Stimulated activated CD4-positive, alpha-beta T cell treated with anti-CD3 and anti-CD28 coated beads, TNF-alpha, amount 100 ng/mL, for 48 hours (primary cell): ENCODE measurements around the gene LIPN.
"Not testable (repeated sequence)": the region's sequence is repeated elsewhere in the genome, so short reads cannot be mapped to it uniquely, and the experiment has no call there.

ENCODE experiments used
- DNase-seq, 3 donors: peaks; one replicate each; pipeline ENCODE4 v3.0.0-alpha.2; 2020; ENCODE audit warnings: low read depth in 3 of 3

LIPN gene

GRCh38 chr10:88759366-88760101, at the start of gene LIPN:
Gene LIPN (plus strand): TSS chr10:88760020. CDS start chr10:88761406, 1,386 bp downstream.
- no peak for DNase-seq

DNA sequence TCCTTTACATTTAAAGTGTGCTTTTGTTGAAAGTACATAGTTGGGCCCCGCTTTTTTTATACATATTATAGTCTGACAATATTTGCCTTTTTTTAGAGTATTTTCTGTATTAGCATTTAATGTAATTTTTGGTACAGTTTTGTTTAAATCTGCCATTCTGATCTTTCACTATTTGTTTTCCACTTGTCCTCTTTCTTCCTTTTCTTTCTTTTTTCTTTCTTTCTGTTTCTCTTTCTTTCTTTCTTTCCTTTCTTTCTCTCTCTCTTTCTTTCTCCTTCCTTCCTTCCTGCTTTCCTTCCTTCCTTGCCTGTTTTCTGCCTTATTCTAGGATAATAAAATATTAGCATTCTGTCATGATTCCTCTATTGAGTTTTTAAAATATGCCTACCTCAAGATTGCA, 44.3 kb upstream of the LIPN start:
- no peak for DNase-seq

GRCh38 chr10:88721392-88721791, 38.4 kb upstream of the LIPN start:
- DNase-seq, result no peak

DNA sequence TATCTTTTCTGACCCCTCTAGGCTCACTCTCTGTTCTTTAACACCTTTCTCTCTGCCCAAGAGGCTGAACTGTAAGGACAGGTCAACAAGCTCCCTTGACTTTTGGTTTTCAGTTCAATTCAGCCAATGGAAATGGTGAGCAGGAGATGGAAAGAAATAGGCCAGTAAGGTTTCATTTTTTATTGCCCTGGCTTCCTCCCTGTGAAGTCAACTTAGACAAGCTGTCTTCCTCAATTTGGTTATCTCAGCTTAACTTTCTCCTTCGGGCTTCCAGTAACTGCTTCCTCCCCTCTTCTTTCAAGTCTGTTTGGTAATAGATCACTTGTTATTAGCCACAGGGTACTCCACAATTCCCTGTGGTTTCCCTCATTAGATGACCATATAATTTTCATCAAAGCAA, 34.0 kb upstream of the LIPN start:
- no peak for DNase-seq

DNA sequence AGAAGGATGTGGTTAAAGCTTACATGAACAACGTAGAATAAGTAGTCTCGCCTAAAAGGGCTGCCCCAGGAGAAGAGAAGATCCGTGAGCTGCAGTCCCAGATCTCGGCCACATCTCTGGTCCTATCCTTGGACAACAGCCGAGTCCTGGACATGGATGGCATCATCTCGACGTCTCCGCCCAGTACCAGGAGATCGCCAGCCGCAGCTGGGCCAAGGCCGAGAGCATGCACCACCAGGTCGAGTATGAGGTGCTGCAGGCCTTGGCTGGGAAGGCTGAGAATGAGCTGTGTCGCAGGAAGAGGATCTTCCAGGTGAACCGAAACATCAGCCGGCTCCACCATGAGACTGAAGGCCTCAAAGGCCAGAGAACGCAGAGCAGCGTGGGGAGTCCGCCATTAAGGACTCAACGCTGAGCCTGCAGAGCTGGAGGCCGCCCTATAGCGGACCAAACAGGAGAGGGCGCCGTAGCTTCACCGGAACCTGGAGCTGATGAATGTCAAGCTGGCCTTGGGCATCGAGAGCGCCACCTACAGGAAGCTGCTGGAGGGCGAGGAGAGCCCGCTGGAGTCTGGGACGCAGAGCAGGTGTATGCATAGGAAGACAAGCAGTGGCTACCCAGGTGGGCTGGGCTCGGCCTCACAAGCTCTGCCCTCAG, 31.6 kb upstream of the LIPN start:
- peak; percentile 33 to 52 (median 41) for DNase-seq

- DNase-seq, result no peak
Measured at GRCh38 chr10:88730864-88731263, 29.0 kb upstream of the LIPN start.

DNA sequence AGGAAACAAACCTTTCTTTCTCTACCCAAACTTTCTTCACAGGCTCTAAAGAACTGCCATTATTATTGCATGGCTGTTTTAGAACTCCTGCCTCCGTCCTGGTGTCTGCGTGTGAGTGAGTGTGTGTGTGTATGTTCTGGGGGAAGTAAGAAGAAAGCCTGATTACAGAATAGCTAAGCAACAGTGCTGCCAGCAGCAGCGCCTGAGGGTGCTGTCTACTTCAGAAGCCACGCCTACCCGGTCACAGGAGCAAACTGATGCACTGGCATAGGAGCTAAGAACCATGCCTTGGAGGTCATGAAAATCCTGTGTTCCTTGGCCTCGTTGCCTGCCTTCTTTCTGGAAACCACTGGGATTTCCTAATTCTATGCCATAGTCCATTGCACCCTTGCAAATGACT, 28.5 kb upstream of the LIPN start:
- DNase-seq, result no peak

- DNase-seq, result no peak
Measured at GRCh38 chr10:88733215-88733614, 26.6 kb upstream of the LIPN start.

DNA sequence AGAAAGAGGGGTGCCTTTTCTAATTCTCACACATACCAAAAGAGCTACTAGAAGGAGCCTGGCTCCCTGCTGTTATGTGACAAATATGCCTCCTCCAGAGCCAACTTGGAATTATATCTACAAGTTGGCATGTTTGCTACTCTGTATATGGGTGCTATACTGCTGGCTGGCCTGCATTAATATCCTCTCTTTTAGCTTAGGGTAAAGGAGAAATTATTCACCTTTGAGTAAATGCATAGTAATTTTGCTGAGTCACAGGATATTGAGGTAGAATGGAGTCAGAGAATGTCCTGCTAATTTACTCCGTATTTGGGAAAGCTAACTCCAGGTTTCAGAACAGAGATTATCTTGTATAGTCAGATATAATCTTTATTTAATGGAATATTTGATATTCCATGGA, 24.2 kb upstream of the LIPN start:
- DNase-seq, result no peak

DNA sequence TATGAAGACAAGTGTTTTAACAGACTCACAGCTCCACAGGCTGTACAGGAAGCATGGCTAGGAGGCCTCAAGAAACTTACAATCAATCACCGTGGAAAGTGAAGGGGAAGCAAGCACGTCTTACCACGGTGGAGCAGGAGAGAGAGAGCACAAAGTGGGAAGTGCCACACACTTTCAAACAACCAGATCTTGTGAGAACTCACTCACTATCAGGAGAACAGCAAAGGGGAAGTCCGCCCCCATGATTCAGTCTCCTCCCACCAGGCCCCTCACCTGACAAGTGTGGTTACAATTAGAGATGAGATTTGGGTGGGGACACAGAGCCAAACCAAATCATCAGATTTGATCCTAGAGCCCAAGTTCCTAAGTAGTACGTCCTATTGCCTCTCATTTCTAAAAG, 17.9 kb upstream of the LIPN start:
- DNase-seq, result not testable (repeated sequence)

DNA sequence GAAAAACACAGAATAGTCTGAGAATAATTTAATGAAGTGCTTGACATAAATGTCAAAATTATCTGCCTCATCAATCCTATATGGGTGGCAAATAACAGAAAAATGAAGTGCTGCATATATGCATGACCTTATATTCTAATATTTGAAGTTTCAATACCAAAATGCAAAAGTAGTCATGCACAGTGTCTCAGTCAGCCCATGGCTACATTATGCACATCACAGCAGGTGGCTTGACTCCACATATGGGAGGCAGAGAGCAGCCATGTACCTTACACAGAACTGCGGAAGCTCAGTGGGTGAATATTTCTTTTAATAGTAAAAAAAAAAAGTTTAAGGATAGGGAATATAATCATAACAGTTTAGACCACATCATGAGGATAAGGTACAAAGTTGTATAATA, 17.4 kb upstream of the LIPN start:
- DNase-seq, result no peak

DNA sequence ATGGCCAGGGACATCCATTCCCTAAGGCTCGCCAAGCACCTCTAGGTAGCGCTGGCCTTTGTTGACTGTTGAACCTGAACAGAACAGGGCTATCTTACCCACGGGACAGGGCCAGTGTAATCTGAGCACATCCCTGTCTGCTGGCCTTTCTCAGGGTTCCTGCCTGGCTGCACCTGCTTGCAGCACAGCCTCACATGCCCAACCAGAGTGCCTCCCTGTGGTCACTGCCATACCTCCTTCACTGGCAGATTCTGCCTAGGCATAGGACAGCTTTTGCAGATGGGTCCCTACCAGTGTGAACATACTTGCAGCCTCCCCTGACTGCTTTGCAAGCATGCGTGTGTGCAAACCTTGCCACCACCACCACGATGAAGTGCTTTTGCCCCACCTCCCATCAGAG, 15.8 kb upstream of the LIPN start:
- DNase-seq, result no peak

GRCh38 chr10:88745633-88746032, 14.2 kb upstream of the LIPN start:
- DNase-seq, result no peak

- DNase-seq, result no peak
Measured at GRCh38 chr10:88754287-88754686, 5.5 kb upstream of the LIPN start.

DNA sequence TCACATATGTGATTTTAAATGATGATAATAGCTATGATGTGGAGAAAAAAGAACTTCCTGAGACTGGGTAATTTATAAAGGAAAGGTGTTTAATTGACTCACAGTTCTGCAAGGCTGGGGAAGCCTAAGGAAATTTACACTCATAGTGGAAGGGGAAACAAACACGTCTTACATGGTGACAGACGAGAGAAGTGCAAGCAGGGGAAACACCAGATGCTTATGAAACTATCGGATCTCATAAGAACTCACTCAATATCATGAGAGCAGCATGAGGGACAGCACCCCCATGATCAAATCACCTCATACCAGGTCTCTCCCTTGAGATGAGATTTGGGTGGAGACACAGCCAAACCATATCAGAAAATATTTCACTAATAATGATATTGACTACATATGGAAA, 4.1 kb upstream of the LIPN start:
- peak in 1 of 3 donors; percentile 3 for DNase-seq

DNA sequence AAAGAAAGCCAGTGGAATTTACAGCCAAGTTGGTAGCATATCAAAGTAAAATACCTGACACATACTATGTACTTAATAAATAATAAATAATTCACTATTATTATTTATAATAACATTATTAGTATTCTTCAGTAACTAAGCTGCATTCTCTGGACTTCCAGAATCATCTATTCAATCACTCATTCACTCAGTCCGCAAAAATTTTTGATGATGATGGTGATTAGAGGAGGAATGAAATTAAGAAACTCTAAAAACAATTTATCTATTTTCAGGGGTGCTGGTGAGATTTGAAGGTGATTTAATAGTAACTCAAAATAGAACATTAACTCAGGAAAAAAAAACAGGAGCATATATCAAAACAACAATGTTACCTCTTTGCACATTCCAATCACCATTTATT, 3.2 kb upstream of the LIPN start:
- no peak for DNase-seq

DNA sequence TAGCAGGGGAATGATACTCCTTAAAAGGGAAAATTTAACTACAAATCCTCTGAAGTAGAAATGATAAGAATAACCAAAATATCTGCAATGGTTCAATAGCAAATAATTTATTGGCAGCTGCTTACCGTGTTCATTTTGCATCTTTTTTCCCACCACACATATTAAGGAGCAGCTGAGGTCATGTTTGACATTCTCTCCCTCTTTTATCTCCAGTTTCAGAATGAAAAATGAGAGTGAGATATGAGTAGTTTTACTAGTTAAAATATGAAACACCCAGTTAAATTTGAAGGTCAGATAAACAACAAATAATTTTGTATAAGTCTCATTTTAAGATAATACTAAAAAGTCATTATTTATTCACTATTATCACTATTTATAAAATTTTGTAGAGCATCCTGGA, 3.1 kb downstream of the LIPN start:
- no peak for DNase-seq

- no peak for DNase-seq
Measured at GRCh38 chr10:88763441-88763840, 3.6 kb downstream of the LIPN start.

GRCh38 chr10:88764110-88764509, 4.3 kb downstream of the LIPN start:
- no peak for DNase-seq

DNA sequence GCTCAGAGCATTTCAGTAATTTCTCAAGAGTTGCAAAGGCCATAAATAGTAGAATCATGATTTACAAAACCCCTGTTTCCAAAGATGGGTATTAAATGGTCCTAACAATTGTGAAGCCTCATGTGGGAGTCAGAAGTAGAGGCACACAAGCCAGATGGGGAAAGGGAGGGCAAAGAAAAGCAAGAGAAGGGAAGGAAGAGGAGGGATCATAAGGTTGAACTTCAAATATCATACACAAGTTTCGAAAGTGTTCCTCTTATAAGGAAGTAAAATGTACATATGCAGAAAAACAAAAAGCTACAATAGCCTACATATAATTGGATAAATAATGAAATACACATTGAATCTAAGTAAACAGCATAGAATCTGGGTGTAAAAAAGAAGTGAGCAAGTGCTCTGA, 6.0 kb downstream of the LIPN start:
- no peak for DNase-seq

GRCh38 chr10:88769384-88769783, 9.6 kb downstream of the LIPN start:
- DNase-seq, result no peak

GRCh38 chr10:88781206-88781605, 21.4 kb downstream of the LIPN start:
- no peak for DNase-seq

- no peak for DNase-seq
Measured at GRCh38 chr10:88782222-88782621, 22.4 kb downstream of the LIPN start.

DNA sequence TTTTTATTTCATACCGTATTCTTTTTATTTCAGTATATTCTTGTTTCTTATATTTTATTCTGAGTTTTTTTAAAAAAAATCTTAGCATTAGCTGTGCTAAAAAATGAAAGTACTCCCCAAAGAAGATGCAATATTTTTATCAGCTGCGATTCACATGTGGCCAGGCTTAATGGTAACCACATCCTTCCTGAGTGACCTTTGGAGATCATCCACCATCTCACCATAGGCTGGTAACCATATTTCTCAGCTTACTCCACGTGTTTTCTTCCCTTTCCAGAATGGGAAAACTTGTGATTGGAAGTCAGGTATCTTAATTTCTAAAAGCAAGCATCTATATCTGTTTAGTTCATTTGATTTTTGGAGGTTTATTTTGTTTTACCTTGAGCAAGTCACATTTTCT, 23.9 kb downstream of the LIPN start:
- DNase-seq, result no peak
